22Rv1 (cell line): ENCODE measurements around the gene C20orf144.

Source experiments
- CTCF ChIP-seq: fragments of 450-650 bp; IDR thresholded peaks from 2 replicates; pipeline ENCODE4 v1.5.1; 2017; ENCODE audit warnings: mild to moderate bottlenecking
- ZFX ChIP-seq: fragments of 450-650 bp; IDR thresholded peaks from 2 replicates; pipeline ENCODE4 v1.6.1; 2017; ENCODE audit warnings: antibody characterized with exemption, borderline replicate concordance

GRCh38 chr20:33648396-33649004, 13.6 kb upstream of the C20orf144 start:
- TF ChIP-seq ZFX (no peak), CTCF (no peak)
